ENCODE measurements around the gene TMEM72. TPM values are rescaled to one million over a fixed set of nuclear protein-coding genes. Genes with fewer than 3 reads are reported as not detected.
A peak's percentile ranks its signal among the peaks of the same experiment; 100 is the strongest.

TMEM72 gene
- total and polyA plus RNA-seq, 8 donors, result 1.2 to 7.7 (median 2.4) TPM

GRCh38 chr10:44977287-44978212 lies 66.4 kb downstream of the TMEM72 start:
- H3K27ac ChIP-seq, result peak overlapping the region; percentile 82 to 97 (median 90)
- DNase-seq (peak in 4 of 6 donors; percentile 54 to 87 (median 79)), ATAC-seq (peak in 3 of 4 donors; percentile 1 to 3 (median 1)), FAIRE-seq (no peak)
- intact Hi-C loops (cut with DNase I), result no loop called here
- no peaks in the 10 kb centered on the region for H3K27me3 ChIP-seq
- peaks cover 0 to 6% (median 6%) of the 10 kb centered on the region in 3 donors for H3K36me3 ChIP-seq
- peak overlapping the region; percentile 63 to 97 (median 68) for H3K4me3 ChIP-seq
- no peaks in the 10 kb centered on the region for H3K9me3 ChIP-seq
- no peak for TF ChIP-seq CTCF (IDR thresholded peaks at IDR 0.05)
- 7 to 8% methylated on average over 25 of the region's 25 CpGs for WGBS, 2 donors
- peaks cover 41 to 47% (median 43%) of the 10 kb centered on the region in 3 donors for H3K4me1 ChIP-seq

- DNase-seq (no peak), FAIRE-seq (no peak), ATAC-seq (no peak)
- Histone ChIP-seq H3K9me3 (no peaks in the 10 kb centered on the region), H3K4me3 (peak overlapping the region; percentile 63 to 97 (median 68)), H3K4me1 (peaks cover 41 to 47% (median 43%) of the 10 kb centered on the region in 3 donors), H3K27me3 (no peaks in the 10 kb centered on the region), H3K36me3 (peaks cover 0 to 6% (median 6%) of the 10 kb centered on the region in 3 donors), H3K27ac (peak overlapping the region; percentile 82 to 97 (median 90))
- WGBS, 2 donors, result 1 to 3% methylated on average over 4 of the region's 4 CpGs
- no peak for TF ChIP-seq CTCF (IDR thresholded peaks at IDR 0.05)
- intact Hi-C loops (cut with DNase I), result no loop called here
Measured at GRCh38 chr10:44978213-44978569, 67.1 kb downstream of the TMEM72 start.

GRCh38 chr10:44978570-44979280 lies 67.6 kb downstream of the TMEM72 start, which contains the start of gene DEPP1:
DEPP1 (minus strand) TSS chr10:44978809; CDS start chr10:44978030, 779 bp downstream.
- Histone ChIP-seq H3K27ac (peak within 1 kb of the TSS; percentile 82 to 97 (median 90)), H3K4me3 (peak within 1 kb of the TSS; percentile 63 to 97 (median 68)), H3K4me1 (peaks cover 41 to 47% (median 42%) of the 10 kb centered on the region in 3 donors), H3K9me3 (no peaks in the 10 kb centered on the region), H3K27me3 (no peaks in the 10 kb centered on the region), H3K36me3 (peaks cover 0 to 6% (median 6%) of the 10 kb centered on the region in 3 donors)
- FAIRE-seq, result no peak
- peak; percentile 46 to 65 (median 54) for ATAC-seq
- intact Hi-C loops (cut with DNase I), result no loop called here
- TF ChIP-seq CTCF (IDR thresholded peaks at IDR 0.05), result no peak
- WGBS, 2 donors, result 5 to 7% methylated on average over 12 of the region's 12 CpGs
- DNase-seq, result peak; percentile 92 to 98 (median 96)

GRCh38 chr10:44979281-44980191 lies 68.4 kb downstream of the TMEM72 start:
- no peak for TF ChIP-seq CTCF (IDR thresholded peaks at IDR 0.05)
- Histone ChIP-seq H3K9me3 (no peaks in the 10 kb centered on the region), H3K27ac (peak overlapping the region; percentile 82 to 97 (median 90)), H3K36me3 (peaks cover 0 to 7% (median 6%) of the 10 kb centered on the region in 3 donors), H3K4me1 (peaks cover 34 to 40% (median 35%) of the 10 kb centered on the region in 3 donors), H3K4me3 (peak overlapping the region in 2 of 4 donors; percentile 63 to 97), H3K27me3 (no peaks in the 10 kb centered on the region)
- intact Hi-C loops (cut with DNase I), result no loop called here
- no peak for ATAC-seq
- 65 to 67% methylated on average over 13 of the region's 13 CpGs for WGBS, 2 donors
- DNase-seq, result peak in 2 of 6 donors; percentile 33 to 51
- no peak for FAIRE-seq
